Esophagus (tissue), 2 donors: ENCODE measurements around the gene RASIP1. TPM values are rescaled to one million over a fixed set of nuclear protein-coding genes. Genes with fewer than 3 reads are reported as not detected.

ENCODE experiments used
- H3K27ac ChIP-seq, 2 donors: one replicate each; pipeline ENCODE4 v1.5.1; 2013; ENCODE audit warnings: low read depth in 2 of 2, mild to moderate bottlenecking in 2 of 2, inconsistent platforms in 1 of 2, low read length in 1 of 2, moderate library complexity in 1 of 2
- H3K27me3 ChIP-seq, 2 donors: one replicate each; pipeline ENCODE4 v1.6.1; 2013; ENCODE audit warnings: low read length in 2 of 2, control low read depth in 1 of 2, mild to moderate bottlenecking in 1 of 2; ENCODE audit not compliant: insufficient read depth in 2 of 2, control insufficient read depth in 1 of 2
- H3K36me3 ChIP-seq, 2 donors: one replicate each; pipeline ENCODE4 v1.6.1; 2013; ENCODE audit warnings: low read length in 1 of 2; ENCODE audit not compliant: control insufficient read depth in 2 of 2, insufficient read depth in 2 of 2
- H3K4me1 ChIP-seq, 2 donors: one replicate each; pipeline ENCODE4 v1.6.1; 2013; ENCODE audit warnings: low read length in 1 of 2; ENCODE audit not compliant: control insufficient read depth in 2 of 2, insufficient read depth in 2 of 2
- H3K4me3 ChIP-seq, 2 donors: one replicate each; pipeline ENCODE4 v1.5.1; 2013; ENCODE audit warnings: low read length in 2 of 2, mild to moderate bottlenecking in 2 of 2, low read depth in 1 of 2, moderate library complexity in 1 of 2
- H3K9me3 ChIP-seq, 2 donors: one replicate each; pipeline ENCODE4 v1.6.1; 2013; ENCODE audit warnings: mild to moderate bottlenecking in 2 of 2, low read depth in 1 of 2, low read length in 1 of 2, moderate library complexity in 1 of 2; ENCODE audit not compliant: control insufficient read depth in 2 of 2, insufficient read depth in 1 of 2
- WGBS, 2 donors: extraction: QIAGEN DNeasy Blood & Tissue Kit; methylation state at CpG; one replicate each; pipeline ENCODE4 v1.1.7; 2013; 5-methylcytosine and 5-hydroxymethylcytosine counted together
- polyA plus RNA-seq, 2 donors: library from polyadenylated mRNA; stranded (reverse); fragments of 200-250 nt; gene quantifications; one replicate each; pipeline ENCODE4 v1.2.3, GENCODE V29; 2013
- donor health status: healthy with polysubstance abuse.
- donor health status: Bipolar disorder and iron deficiency.

Gene RASIP1
- polyA plus RNA-seq, 2 donors = 7.0 to 11.4 TPM

- Histone ChIP-seq H3K27ac (no peak overlapping the region), H3K4me3 (peak overlapping the region; percentile 15 to 46), H3K9me3 (no peaks in the 10 kb centered on the region), H3K4me1 (peaks cover 0 to 9% of the 10 kb centered on the region in 2 donors), H3K27me3 (no peaks in the 10 kb centered on the region), H3K36me3 (no peaks in the 10 kb centered on the region)
- 36 to 45% methylated on average over 38 of the region's 38 CpGs for WGBS, 2 donors
Measured at GRCh38 chr19:48735031-48735615, 5.3 kb downstream of the RASIP1 start.

- no peaks in the 10 kb centered on the region for H3K36me3 ChIP-seq
- no peak overlapping the region for H3K27ac ChIP-seq
- H3K9me3 ChIP-seq = no peaks in the 10 kb centered on the region
- H3K27me3 ChIP-seq = no peaks in the 10 kb centered on the region
- WGBS, 2 donors = 94 to 96% methylated on average over 9 of the region's 9 CpGs
- no peak overlapping the region for H3K4me3 ChIP-seq
- H3K4me1 ChIP-seq = peaks cover 0 to 5% of the 10 kb centered on the region in 2 donors
Measured at GRCh38 chr19:48734625-48735024, 5.8 kb downstream of the RASIP1 start.

- H3K27ac ChIP-seq = no peak overlapping the region
- H3K36me3 ChIP-seq = no peaks in the 10 kb centered on the region
- H3K4me1 ChIP-seq = peaks cover 2 to 3% of the 10 kb centered on the region in 2 donors
- no peak overlapping the region for H3K4me3 ChIP-seq
- WGBS, 2 donors = 86 to 88% methylated on average over 4 of the region's 4 CpGs
- no peaks in the 10 kb centered on the region for H3K27me3 ChIP-seq
- no peaks in the 10 kb centered on the region for H3K9me3 ChIP-seq
Measured at GRCh38 chr19:48731452-48731851, 9.0 kb downstream of the RASIP1 start.

GRCh38 chr19:48728911-48729664, 11.3 kb downstream of the RASIP1 start:
- Histone ChIP-seq H3K27me3 (no peaks in the 10 kb centered on the region), H3K4me1 (peaks cover 2 to 9% of the 10 kb centered on the region in 2 donors), H3K4me3 (peak overlapping the region; percentile 25 to 42), H3K9me3 (no peaks in the 10 kb centered on the region), H3K27ac (peak overlapping the region; percentile 41 to 44), H3K36me3 (no peaks in the 10 kb centered on the region)
- 51 to 65% methylated on average over 65 to 77 of the region's 77 CpGs for WGBS, 2 donors

GRCh38 chr19:48726556-48726955, 13.9 kb downstream of the RASIP1 start:
- H3K4me1 ChIP-seq = peaks cover 2 to 9% of the 10 kb centered on the region in 2 donors
- peak overlapping the region in 1 of 2 donors; percentile 66 for H3K27ac ChIP-seq
- 73% methylated on average over 2 of the region's 2 CpGs for WGBS, 2 donors

GRCh38 chr19:48724796-48725753, 15.3 kb downstream of the RASIP1 start:
- Histone ChIP-seq H3K27ac (peak overlapping the region; percentile 11 to 74), H3K4me3 (no peak overlapping the region), H3K9me3 (no peaks in the 10 kb centered on the region), H3K27me3 (no peaks in the 10 kb centered on the region), H3K4me1 (peaks cover 2 to 9% of the 10 kb centered on the region in 2 donors), H3K36me3 (peaks cover 0 to 2% of the 10 kb centered on the region in 2 donors)
- WGBS, 2 donors = 54 to 55% methylated on average over 11 of the region's 11 CpGs

More at GRCh38 chr19:48726556-48726955, 13.9 kb downstream of the RASIP1 start:
- Histone ChIP-seq H3K4me3 (no peak overlapping the region), H3K27me3 (no peaks in the 10 kb centered on the region), H3K9me3 (no peaks in the 10 kb centered on the region), H3K36me3 (peaks cover 0 to 2% of the 10 kb centered on the region in 2 donors)

GRCh38 chr19:48722196-48722708, 18.2 kb downstream of the RASIP1 start:
- Histone ChIP-seq H3K4me1 (peaks cover 2 to 7% of the 10 kb centered on the region in 2 donors), H3K9me3 (no peaks in the 10 kb centered on the region), H3K36me3 (peaks cover 0 to 2% of the 10 kb centered on the region in 2 donors), H3K27me3 (no peaks in the 10 kb centered on the region), H3K4me3 (no peak overlapping the region), H3K27ac (no peak overlapping the region)
- 83% methylated on average over 11 of the region's 11 CpGs for WGBS, 2 donors

- Histone ChIP-seq H3K36me3 (peaks cover 0 to 2% of the 10 kb centered on the region in 2 donors), H3K4me3 (peak overlapping the region; percentile 48 to 61), H3K27me3 (no peaks in the 10 kb centered on the region), H3K4me1 (peaks cover 0 to 13% of the 10 kb centered on the region in 2 donors), H3K27ac (peak overlapping the region; percentile 91 to 93), H3K9me3 (no peaks in the 10 kb centered on the region)
- 7 to 15% methylated on average over 42 of the region's 42 CpGs for WGBS, 2 donors
Measured at GRCh38 chr19:48720613-48721296, 19.7 kb downstream of the RASIP1 start.
